Measurements from ENCODE around the gene PIK3R6.
A peak's percentile ranks its signal among the peaks of the same experiment; 100 is the strongest.

PIK3R6 gene

DNA sequence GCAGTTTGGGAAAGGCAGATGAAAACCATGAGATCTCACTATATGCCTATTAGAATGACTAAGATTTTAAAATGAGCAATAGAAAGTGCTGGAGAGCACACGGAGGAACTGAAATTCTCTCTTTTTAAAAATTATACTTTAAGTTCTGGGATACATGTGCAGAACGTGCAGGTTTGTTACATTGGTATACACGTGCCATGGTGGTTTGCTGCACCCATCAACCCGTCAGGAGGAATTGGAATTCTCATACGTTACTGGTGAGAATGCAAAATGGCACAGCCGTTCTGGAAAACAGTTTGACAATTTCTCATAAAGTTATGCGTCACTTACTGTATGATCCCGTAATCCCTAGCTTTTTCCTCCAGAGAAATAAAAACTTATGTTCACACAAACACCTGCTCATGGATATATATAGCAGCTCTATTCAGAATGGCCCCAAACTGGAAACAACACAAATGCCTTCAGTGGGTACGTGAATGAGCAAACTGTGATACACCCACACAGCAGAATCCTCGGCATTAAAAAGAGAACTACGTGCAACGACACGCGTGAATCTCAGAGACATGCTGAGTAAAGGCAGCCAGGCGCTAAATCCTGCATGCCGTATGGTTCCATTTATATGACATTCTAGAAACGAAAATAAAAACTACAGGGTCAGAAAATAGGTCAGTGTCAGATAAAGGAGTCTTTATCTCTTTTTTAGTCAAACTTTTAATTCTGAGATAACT lies 11.8 kb downstream of the PIK3R6 start:
- no peak for DNase-seq (ENCODE audit: low read depth)

DNA sequence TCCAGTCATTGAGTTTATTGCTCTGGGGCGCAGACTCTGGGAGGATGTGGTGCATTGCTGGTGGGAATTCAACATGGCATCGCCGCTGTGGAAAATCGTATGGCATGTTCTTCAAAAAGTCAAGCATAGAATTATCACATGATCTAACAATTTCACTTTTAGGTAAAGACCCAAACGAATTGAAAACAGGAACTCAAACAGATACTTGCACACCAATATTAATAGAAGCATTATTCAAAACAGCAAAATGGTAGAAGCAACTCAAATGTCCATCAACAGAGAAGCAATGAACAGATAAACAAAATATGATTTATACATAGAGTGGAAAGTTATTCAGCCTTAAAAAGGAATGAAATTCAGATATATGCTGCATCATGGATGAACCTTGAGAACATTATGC lies 15.9 kb downstream of the PIK3R6 start:
- DNase-seq (ENCODE audit: low read depth) = no peak

DNA sequence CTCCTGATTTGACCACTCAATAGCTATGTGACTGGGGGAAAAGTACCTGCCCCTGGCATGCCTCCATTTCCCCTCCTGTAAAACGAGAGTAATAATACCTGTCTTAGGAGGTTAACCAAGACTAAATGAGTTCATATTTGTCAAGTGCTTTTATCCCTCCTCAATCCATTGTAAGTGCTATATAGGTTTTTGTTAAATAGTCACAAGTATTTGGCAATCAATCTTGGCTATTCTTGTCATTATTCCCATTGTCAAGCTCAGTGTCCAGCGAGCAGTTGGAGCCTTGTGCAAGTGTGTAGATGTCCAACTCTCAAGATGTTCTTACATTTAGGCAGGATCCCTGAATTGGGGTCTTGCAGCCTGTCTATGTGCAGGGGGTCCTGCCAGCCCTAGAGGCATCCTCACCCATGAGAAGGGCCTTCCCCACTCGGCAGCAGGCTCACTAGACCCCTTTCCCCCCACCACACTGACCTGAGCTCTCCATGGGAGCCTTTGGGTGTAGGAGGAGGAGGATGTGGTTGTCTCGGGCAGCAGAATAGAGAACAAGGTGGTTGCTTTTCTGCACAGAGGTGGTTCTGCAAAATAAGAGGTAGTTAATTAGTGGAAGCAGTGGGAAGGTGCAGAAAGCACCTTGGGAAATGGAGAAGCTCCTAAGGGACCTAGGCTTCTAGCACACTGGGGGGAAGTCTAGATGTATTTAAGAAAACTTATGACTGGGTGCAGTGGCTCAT lies 18.0 kb downstream of the PIK3R6 start:
- no peak for DNase-seq (ENCODE audit: low read depth)

DNA sequence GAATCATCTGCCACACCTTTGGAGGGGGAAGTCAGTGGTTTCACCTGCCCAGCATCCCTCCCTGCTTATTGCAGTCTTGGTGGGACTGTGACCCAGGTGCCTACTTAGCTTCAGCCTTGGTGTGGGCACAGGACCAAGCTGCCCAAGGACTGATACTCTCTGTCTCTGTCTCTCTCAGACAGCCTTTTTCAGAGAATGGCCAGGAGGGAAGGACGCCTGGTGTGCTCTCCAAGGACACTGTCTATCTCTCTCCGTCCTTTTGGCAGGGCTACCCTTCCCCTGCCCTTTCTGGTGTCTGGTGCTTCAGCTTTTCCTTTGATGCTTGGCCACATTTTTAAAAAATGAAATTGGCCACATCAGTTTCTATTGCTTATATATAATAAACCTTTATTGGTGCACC lies 19.6 kb downstream of the PIK3R6 start:
- no peak for DNase-seq (ENCODE audit: low read depth)

DNA sequence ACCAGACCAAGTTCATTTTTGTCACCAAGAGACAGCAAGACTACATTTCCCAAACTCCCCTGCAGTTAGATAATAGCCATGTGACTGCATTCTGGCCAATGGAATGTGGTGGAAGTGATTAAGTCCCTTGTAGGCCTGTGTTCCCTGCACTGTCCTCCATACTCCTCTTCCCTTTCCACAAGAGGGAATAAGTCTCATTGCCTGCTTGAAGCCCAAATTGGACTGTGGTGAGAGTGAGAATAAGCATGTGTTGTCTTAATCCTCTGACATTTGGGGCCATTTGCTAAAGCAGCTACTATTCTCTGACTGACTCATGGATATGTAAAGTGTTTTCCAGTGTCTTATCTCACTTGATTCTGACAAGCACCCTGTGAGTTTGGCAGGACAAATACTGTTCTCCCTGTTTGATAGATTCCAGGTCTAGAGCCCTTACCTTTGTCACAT lies 20.7 kb downstream of the PIK3R6 start:
- DNase-seq (ENCODE audit: low read depth) = peak; percentile 21

DNA sequence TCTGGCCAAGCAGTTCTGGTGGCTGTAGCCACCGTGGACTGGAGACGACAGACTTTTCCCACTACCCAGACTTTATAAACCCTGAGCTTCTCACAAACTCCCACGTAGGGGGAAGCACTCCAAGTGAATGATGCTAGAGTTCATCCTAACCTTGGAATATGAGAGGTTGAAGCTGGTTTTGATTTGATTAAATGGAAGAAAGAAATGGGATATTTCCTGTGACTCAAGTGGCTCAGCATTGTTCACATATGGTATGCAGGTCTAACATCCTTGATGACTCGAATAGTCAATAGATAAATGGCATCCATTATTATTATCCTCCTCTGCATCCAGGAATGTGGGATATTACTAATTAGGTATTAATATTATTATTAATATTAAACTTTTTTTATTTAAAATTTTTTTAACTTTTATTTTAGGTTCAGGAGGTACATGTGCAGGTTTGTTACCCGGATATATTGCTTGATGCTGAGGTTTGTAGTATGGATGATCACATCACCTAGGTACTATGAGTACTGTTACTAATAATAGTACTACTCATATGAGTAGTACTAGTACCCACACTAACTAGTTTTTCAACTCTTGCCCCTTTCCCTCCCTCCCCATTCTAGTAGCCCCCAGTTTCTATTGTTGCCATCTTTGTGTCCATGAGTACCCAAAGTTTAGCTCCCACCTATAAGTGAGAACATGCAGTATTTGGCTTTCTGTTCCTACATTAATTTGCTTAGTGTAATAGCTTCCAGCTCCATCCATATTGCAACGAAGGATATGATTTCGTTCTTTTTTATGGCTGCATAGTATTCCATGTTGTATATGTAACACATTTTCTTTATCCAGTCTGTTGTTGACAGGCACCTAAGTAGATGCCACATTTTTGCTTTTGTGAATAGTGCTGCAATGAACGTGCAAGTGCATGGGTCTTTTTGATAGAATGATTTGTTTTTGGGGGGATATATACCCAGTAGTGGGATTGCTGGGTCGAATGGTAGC lies 22.9 kb downstream of the PIK3R6 start:
- no peak for DNase-seq (ENCODE audit: low read depth)

DNA sequence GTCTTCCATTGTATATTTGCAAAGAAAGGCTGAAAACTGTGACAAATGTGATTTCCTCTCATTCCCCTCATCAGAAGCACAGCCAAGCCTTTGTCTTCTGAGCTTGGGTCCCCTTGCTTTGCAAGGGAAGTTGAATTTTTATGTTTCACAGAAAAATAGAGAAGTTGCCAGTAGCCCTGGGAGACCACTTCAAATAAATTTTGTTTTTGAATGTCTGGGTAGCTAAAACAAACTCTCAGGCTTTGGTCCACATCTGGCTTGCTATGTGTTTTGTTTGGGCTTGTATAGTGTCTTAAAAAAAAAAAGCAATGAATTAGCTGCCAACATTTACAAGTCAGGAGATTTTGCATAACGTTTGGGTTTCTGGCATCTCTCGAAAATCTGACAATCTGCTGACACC lies 24.1 kb downstream of the PIK3R6 start:
- DNase-seq (ENCODE audit: low read depth) = no peak

DNA sequence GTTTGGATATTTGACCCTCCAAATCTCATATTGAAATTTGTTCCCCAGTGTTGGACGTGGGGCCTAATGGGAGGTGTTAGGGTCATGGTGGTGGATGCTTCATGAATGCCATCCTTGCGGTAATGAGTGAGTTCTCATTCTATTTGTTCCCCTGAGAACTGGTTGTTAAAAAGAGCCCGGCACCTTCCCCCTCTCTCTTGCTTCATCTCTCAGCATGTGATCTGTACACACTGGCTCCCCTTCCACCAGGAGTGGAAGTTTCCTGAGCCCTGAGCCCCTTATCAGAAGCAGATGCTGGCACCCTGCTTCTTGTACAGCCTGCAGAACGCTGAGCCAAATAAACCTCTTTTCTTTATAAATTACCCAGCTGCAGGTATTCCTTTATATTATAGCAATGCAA lies 25.6 kb downstream of the PIK3R6 start:
- DNase-seq (ENCODE audit: low read depth) = no peak

DNA sequence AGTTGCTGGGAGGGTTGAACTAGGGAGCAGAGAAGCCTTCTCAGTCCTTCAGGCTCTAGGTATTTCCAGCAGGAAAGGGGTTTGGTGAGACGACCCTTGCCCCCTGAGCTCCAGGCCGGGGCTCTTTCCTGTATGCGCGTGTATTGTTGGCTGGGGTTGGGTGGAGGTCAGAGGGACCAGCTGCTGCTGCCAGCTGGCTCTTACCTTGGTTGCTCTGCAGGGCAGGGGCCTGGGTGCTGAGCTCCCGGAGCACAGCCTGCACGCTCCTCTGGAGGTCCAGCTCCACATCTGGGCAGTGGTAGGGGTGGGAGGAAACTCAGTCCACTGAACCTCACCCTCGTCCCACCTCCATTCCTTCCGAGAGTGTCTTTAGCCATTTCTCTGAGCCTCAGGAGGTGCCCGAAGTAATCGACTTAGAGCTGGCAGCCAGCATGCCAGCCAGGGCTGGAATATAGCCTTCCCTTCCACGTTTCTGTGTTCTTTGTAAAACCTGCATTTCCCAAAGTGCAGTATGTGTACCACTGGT lies 28.0 kb downstream of the PIK3R6 start:
- no peak for DNase-seq (ENCODE audit: low read depth)

DNA sequence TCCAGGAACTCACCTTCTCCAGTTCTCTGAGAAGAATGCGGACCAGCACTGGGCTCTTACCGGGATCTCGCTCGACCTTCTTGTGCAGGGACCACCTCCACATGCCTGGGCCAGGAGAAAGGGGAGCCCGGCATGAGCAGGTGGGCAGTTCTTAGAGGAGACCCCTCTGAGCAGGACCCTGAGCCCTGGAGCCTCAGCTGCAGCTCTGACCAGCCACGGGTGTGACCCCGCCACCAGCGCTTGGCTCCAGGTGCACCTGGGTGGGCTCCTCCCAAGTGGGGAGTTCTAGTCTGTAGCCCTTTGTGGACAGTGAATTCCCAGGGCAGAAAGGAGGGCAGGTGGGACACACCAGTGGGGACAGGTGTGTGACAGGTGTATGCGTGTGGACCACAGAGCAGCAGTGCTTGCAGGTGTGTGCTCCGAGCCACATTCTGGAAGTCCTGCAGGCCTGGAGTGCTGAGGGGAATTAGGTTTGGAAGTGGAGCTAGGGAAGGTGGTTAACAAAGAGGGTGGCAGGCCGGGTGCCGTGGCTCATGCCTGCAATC lies 28.9 kb downstream of the PIK3R6 start:
- DNase-seq (ENCODE audit: low read depth) = no peak

DNA sequence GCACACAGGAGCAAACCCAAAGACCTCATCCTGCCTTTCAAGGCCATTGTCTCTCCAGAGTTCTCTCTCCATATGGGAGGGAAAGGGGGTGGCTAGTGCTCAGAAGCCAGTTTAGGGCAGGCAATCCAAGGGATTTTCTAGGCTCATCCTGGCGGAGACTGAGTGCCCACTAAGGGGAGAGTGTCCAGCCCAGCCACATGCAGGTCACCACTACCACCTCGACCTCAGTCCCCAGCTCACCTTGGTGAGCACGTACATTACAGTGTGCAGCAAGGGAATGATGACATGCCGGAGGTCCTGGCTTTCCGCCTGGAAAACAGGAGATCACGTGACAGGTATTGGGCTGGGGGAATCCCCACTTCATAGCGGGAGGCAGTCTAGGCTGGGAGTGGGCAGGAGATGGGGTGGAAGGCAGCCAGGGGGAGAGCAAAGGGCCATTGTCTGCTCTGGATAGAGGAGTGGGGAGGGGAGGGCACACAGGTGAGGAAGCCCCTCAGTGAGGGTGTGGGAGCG lies 29.9 kb downstream of the PIK3R6 start:
- no peak for DNase-seq (ENCODE audit: low read depth)

DNA sequence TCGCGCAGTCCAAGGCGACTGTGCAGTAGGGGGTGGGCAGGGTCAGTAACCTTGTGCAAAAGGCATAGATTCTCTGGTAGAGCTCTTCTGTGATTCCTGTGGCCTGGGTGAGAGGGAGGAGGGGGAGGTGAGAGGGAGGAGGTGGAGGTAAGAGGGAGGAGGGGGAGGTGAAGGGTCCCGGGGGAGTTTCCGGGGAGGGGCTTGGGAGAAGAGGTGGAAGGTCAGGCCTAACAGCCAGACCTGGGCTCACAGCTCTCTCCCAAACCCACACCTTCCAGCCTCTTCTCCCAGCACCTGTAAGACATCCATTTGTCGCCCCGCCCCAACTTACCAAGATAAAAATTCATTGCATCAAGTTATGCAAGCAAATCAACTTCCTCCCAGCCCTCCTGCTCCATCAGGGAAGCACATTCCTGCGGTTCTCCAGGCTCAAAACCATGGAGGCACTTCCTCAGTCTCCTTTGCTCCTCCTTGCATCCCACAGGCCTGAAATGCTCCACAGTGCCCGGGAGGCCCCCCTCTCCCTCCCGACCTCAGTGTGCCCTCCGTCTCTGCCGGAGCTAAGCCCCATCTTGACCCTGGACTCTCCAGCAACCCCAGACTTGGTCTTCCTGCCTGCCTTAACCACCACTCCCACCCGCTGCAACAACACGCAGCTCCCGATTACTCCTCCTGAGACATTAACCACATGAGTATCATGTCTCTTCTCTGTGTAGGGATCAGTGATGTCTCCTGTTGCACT lies 30.5 kb downstream of the PIK3R6 start:
- no peak for DNase-seq (ENCODE audit: low read depth)

DNA sequence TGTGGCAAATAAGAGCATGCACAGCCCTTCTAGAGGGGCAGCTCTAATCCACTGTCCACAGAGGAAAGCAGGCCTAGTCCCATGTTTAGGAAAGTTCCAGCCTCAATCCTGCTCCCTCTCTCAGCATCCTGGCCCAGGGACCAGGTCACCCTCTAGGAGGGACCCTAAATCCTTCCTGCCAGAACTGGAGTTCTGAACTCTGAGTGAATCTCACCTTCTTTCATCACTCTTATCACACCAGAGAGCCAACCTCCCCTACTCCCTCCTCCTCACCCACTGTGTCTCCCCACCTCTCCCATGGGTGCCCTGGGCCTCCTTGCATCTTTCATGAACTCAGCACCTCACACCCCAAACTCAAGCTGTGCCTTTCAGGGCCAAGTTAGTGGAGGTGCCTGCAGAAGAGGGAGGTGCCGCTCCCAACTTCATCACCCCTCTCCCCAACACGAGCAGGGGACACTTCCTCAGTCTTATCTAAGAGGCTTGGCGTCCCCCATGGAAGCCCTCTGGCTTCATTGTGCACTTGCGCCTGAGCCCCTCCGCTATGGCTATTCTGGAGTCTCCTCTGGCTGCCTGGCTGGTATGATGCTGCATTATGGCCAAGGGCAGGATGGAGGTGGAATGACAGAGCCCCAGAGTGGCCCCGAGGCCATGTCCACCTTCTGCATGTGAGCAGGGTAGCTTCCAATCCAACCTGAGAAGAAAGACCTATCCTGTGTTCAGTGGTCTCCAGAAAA lies 31.7 kb downstream of the PIK3R6 start:
- DNase-seq (ENCODE audit: low read depth) = no peak

DNA sequence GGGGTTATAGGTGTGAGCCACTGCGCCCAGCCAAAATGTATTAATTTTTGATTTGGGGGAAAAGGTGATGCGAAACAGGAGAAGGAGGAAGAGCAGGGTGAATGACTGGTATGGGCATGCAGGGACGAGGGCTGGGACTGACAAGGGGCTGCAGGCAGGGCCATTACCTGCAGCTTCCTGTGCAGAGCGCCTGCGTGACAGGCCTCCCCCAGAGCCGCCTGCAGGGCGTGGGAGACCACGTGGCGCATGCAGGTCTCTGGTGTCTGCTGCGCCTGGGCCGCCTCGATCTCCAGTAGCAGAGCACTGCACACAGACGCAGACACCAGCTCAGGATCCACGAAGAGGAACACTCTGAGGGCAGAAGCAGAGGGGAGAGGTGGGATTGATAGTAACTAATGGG lies 32.4 kb downstream of the PIK3R6 start:
- no peak for DNase-seq (ENCODE audit: low read depth)

DNA sequence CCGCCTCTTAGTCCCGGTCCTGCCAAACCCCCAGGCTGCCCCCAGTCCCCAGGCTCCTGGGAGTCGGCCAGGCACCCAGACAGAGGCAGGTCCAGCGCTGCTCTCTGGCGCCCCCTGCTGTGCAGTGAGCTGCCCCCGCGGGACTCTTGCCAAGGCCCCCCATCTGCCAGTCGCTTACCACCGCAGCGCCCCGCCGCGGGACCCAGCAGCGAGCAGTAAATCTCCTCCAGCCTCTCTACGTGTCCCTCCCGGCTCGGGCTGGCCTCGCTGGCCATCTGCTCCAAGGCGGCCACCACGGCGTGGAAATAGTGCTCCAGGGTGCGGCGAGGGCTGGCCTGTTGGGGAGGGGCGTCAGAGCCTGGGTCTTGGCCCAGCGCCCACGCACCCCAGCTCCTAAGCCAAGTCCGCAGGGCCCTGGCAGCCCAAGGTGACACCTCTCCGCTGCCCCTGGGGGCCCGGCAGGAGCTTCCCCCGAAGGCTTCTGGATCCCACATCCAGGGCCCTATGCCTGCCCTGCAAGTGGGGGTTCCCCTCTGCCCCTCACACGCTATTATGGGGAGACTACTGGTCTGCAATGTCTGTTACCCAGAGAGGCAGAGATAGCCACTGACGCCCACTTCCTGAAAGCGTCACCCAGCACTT lies 34.6 kb downstream of the PIK3R6 start:
- no peak for DNase-seq (ENCODE audit: low read depth)

DNA sequence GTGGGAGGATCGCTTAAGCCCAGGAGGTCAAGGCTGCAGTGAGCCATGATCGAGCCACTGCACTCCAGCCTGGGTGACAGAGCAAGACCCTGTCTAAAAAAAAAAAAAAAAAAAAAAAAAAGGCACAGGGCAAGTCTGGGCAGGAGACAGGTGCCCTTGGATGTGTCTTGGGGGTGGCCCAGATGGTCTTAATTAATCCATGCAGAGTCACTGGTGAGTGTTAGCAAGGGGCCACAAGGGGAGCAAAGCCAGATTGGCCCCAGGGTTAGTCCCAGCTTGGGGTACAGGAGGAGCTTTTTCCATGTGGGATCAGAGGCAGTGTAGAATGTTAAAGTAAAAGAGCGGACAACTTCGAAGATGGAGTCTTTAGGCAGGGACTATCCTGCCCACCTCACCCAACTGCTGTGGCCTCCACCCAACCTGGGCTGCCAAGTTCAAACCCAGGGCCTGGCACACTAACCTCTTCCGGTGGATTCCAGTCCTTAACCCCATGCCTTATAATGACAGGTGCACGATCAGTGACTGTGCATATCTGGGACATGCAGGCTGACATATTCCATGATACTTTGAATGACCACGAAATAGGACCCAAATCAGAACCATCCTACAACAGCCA lies 36.1 kb downstream of the PIK3R6 start:
- DNase-seq (ENCODE audit: low read depth) = no peak

DNA sequence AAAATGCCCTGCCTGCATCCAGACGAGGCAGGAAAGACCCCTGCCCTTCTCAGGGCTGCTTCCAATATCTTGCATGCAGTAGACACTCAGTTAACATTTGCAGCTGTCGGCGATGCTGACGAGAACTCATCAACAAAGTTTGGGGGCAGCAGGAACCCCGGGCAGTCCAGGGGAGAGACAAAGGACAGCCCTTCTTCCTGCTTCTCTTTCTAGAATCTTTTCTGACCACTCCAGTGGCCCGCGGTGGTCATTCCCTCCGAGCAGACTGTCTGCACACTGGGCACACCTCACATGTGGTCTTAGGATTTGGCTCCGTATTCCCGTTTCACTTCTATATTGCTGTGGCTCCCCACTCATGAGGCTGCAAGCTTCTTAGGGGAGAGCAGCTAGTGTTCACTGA lies 37.3 kb downstream of the PIK3R6 start:
- DNase-seq (ENCODE audit: low read depth) = no peak

DNA sequence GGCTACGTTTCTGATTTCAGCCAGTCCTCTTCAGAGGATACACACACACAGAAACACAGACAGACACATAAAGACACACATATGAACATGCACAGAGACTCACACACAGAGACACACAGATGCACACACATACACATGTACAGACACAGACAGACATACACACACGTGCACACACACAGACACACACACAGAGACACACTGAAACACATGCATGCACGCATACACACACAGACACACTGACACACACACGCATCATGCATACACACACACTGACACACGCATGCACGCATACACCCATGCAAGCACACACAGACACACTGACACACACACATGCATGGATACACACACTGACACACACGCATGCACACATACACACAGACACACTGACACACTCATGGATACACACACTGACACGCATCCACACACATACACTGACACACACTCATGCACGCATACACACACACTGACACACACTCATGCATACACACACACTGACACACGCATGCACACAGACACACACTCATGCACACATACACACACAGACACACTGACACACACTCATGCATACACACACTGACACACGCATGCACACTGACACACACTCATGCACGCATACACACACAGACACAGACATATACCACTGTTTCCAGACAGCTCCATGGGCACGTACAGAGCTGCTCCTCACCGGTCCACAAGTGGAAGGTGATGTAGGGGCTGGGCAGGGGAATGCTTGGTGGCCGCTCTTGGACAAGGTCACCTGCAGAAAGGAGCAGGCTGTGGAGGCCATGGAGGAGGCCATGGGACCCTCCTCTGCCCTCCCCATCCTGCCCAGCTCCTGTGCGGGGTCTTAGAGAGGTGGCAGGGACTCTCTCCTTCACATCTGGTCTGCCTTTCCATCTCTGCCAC lies 38.2 kb downstream of the PIK3R6 start:
- no peak for DNase-seq (ENCODE audit: low read depth)
